ENCODE results near the gene TRAPPC13. TPM values are rescaled to one million over a fixed set of nuclear protein-coding genes. Genes with fewer than 3 reads are reported as not detected.

The TRAPPC13 gene
- total and polyA plus RNA-seq, 9 donors, result 10.5 to 21.5 (median 13.2) TPM

- no peak for DNase-seq
Measured at GRCh38 chr5:65647941-65648340, 23.1 kb downstream of the TRAPPC13 start.

GRCh38 chr5:65651144-65651543 lies 26.3 kb downstream of the TRAPPC13 start:
- H3K4me3 ChIP-seq, result no peak overlapping the region
- no peaks in the 10 kb centered on the region for H3K27me3 ChIP-seq
- H3K27ac ChIP-seq, result no peak overlapping the region
- 83 to 92% (median 85%) methylated on average over 5 of the region's 5 CpGs for WGBS, 3 donors
- H3K4me1 ChIP-seq (ENCODE audit: insufficient read depth), result no peaks in the 10 kb centered on the region
- intact Hi-C loops (cut with DNase I), result no loop called here
- DNase-seq, result no peak
- TF ChIP-seq POLR2A (IDR thresholded peaks at IDR 0.05), result no peak
- TF ChIP-seq EP300 (IDR thresholded peaks at IDR 0.05), result no peak
- no peaks in the 10 kb centered on the region for H3K9me3 ChIP-seq
- H3K36me3 ChIP-seq, result no peaks in the 10 kb centered on the region

More at GRCh38 chr5:65647941-65648340, 23.1 kb downstream of the TRAPPC13 start:
- no peaks in the 10 kb centered on the region for H3K4me1 ChIP-seq (ENCODE audit: insufficient read depth)
- no peaks in the 10 kb centered on the region for H3K36me3 ChIP-seq
- no peak overlapping the region for H3K4me3 ChIP-seq
- no peaks in the 10 kb centered on the region for H3K9me3 ChIP-seq
- intact Hi-C loops (cut with DNase I), result no loop called here
- TF ChIP-seq POLR2A (IDR thresholded peaks at IDR 0.05) (no peak), EP300 (IDR thresholded peaks at IDR 0.05) (no peak), CTCF (IDR thresholded peaks at IDR 0.05) (no peak)
- H3K27ac ChIP-seq, result no peak overlapping the region
- H3K27me3 ChIP-seq, result no peaks in the 10 kb centered on the region

GRCh38 chr5:65654713-65655112 lies 29.9 kb downstream of the TRAPPC13 start:
- DNase-seq, result no peak
- H3K4me1 ChIP-seq (ENCODE audit: insufficient read depth), result no peaks in the 10 kb centered on the region
- H3K4me3 ChIP-seq, result no peak overlapping the region
- TF ChIP-seq CTCF (IDR thresholded peaks at IDR 0.05), result no peak
- no peak for TF ChIP-seq POLR2A (IDR thresholded peaks at IDR 0.05)
- no peak for TF ChIP-seq EP300 (IDR thresholded peaks at IDR 0.05)
- H3K27me3 ChIP-seq, result no peaks in the 10 kb centered on the region
- intact Hi-C loops (cut with DNase I), result no loop called here
- no peaks in the 10 kb centered on the region for H3K36me3 ChIP-seq
- 81 to 90% (median 88%) methylated on average over 2 of the region's 2 CpGs for WGBS, 3 donors
- no peak overlapping the region for H3K27ac ChIP-seq
- H3K9me3 ChIP-seq, result no peaks in the 10 kb centered on the region

- H3K36me3 ChIP-seq, result no peaks in the 10 kb centered on the region
- no peaks in the 10 kb centered on the region for H3K27me3 ChIP-seq
- TF ChIP-seq CTCF (IDR thresholded peaks at IDR 0.05), result no peak
- TF ChIP-seq EP300 (IDR thresholded peaks at IDR 0.05), result no peak
- TF ChIP-seq POLR2A (IDR thresholded peaks at IDR 0.05), result no peak
- H3K27ac ChIP-seq, result no peak overlapping the region
- intact Hi-C loops (cut with DNase I), result no loop called here
- 65 to 90% (median 69%) methylated on average over 1 of the region's 1 CpG for WGBS, 3 donors
- no peaks in the 10 kb centered on the region for H3K9me3 ChIP-seq
- H3K4me3 ChIP-seq, result no peak overlapping the region
- no peak for DNase-seq
- no peaks in the 10 kb centered on the region for H3K4me1 ChIP-seq (ENCODE audit: insufficient read depth)
Measured at GRCh38 chr5:65663804-65664521, 39.1 kb downstream of the TRAPPC13 start.

- Histone ChIP-seq H3K36me3 (no peaks in the 10 kb centered on the region), H3K4me3 (no peak overlapping the region), H3K4me1 (ENCODE audit: insufficient read depth) (no peaks in the 10 kb centered on the region), H3K27ac (no peak overlapping the region), H3K9me3 (no peaks in the 10 kb centered on the region), H3K27me3 (no peaks in the 10 kb centered on the region)
- WGBS, 3 donors, result 89 to 95% (median 89%) methylated on average over 7 of the region's 7 CpGs
- intact Hi-C loops (cut with DNase I), result no loop called here
- DNase-seq, result no peak
- no peak for TF ChIP-seq POLR2A (IDR thresholded peaks at IDR 0.05)
- TF ChIP-seq CTCF (IDR thresholded peaks at IDR 0.05), result no peak
- TF ChIP-seq EP300 (IDR thresholded peaks at IDR 0.05), result no peak
Measured at GRCh38 chr5:65668696-65669095, 43.9 kb downstream of the TRAPPC13 start.
